Choroid plexus epithelial cell (primary cell): Measurements from ENCODE around the gene CST6.

Experiments
- DNase-seq: peaks from one replicate; pipeline ENCODE4 v3.0.0-alpha.2; 2010; ENCODE audit warnings: low read depth
- H3K4me3 ChIP-seq: 2 replicates; pipeline ENCODE4 v1.5.1; 2011; ENCODE audit warnings: low read depth, mild to moderate bottlenecking, control low read depth, low read length, moderate library complexity
- CTCF ChIP-seq: conservative IDR thresholded peaks from 2 replicates; pipeline ENCODE4 v1.5.1; 2011; ENCODE audit warnings: low read depth, mild to moderate bottlenecking, control low read depth, inconsistent platforms, low read length, moderate library complexity

CST6 gene

GRCh38 chr11:66026017-66026529 is 14.3 kb downstream of the CST6 start, which contains the start of gene CATSPER1:
TSS of gene CATSPER1 (minus strand) at chr11:66026479. CDS start at chr11:66026379, 100 bp downstream.
- TF ChIP-seq CTCF: no peak
- no peak for DNase-seq
- H3K4me3 ChIP-seq: no peak within 1 kb of the TSS

- no peak for TF ChIP-seq CTCF
- no peak overlapping the region for H3K4me3 ChIP-seq
- no peak for DNase-seq
Measured at GRCh38 chr11:66032957-66033735, 21.3 kb downstream of the CST6 start.

- DNase-seq: no peak
- TF ChIP-seq CTCF: no peak
- no peak overlapping the region for H3K4me3 ChIP-seq
Measured at GRCh38 chr11:66035653-66036333, 24.0 kb downstream of the CST6 start.

GRCh38 chr11:66036334-66036710 is 24.5 kb downstream of the CST6 start:
- no peak for DNase-seq
- TF ChIP-seq CTCF: no peak
- no peak overlapping the region for H3K4me3 ChIP-seq

- DNase-seq: no peak
- TF ChIP-seq CTCF: no peak
- no peak overlapping the region for H3K4me3 ChIP-seq
Measured at GRCh38 chr11:66037327-66037726, 25.5 kb downstream of the CST6 start.

- no peak for DNase-seq
- no peak overlapping the region for H3K4me3 ChIP-seq
- no peak for TF ChIP-seq CTCF
Measured at GRCh38 chr11:66039765-66040164, 28.0 kb downstream of the CST6 start.
